ENCODE measurements around the gene ZNF740.

DNA sequence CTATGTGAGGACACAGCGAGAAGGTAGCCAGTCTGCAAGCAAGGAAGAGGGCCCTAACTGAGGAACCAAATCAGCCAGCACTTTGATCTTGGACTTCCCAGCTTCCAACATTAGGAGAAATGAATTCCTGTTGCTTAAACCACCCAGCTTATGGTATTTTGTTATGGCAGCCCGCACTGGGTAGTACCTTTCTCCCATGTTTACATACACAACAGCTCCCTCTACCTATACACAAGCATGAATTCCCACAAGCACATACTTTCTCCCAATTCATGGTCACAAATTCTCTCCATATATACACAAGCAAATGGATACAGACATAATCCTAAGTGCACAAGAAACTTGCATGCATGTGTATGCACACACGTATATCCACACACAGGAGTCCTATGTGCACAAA lies 19.2 kb downstream of the ZNF740 start:
- TF ChIP-seq, protein P1, sequence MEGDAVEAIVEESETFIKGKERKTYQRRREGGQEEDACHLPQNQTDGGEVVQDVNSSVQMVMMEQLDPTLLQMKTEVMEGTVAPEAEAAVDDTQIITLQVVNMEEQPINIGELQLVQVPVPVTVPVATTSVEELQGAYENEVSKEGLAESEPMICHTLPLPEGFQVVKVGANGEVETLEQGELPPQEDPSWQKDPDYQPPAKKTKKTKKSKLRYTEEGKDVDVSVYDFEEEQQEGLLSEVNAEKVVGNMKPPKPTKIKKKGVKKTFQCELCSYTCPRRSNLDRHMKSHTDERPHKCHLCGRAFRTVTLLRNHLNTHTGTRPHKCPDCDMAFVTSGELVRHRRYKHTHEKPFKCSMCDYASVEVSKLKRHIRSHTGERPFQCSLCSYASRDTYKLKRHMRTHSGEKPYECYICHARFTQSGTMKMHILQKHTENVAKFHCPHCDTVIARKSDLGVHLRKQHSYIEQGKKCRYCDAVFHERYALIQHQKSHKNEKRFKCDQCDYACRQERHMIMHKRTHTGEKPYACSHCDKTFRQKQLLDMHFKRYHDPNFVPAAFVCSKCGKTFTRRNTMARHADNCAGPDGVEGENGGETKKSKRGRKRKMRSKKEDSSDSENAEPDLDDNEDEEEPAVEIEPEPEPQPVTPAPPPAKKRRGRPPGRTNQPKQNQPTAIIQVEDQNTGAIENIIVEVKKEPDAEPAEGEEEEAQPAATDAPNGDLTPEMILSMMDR (IDR thresholded peaks at IDR 0.05), result no peak
- TF ChIP-seq POLR2A (IDR thresholded peaks at IDR 0.05), result no peak

Data from body of pancreas (tissue), 4 donors.